ENCODE results near the gene IFIH1. TPM values are rescaled to one million over a fixed set of nuclear protein-coding genes. Genes with fewer than 3 reads are reported as not detected.

Gene IFIH1
- total RNA-seq, 2 experiments from 2014 or later = 57.3 to 65.5 TPM

GRCh38 chr2:162243715-162244114 is 74.8 kb downstream of the IFIH1 start:
- Mint-ChIP-seq H3K27ac (no peak overlapping the region), H3K4me1 (no peaks in the 10 kb centered on the region), H3K4me3 (no peak overlapping the region), H3K9me3 (no peaks in the 10 kb centered on the region), H3K27me3 (peaks cover 49% of the 10 kb centered on the region), H3K36me3 (ENCODE audit: low read depth) (no peaks in the 10 kb centered on the region)
- DNase-seq = no peak
- CTCF ChIA-PET = no interaction called here
- POLR2A ChIA-PET = no interaction called here

GRCh38 chr2:162243294-162243693 is 75.2 kb downstream of the IFIH1 start, which contains the start of gene FAP:
TSS of gene FAP (minus strand) at chr2:162243445. CDS start at chr2:162243327, 118 bp downstream.
- ChIA-PET POLR2A (no interaction called here), CTCF (no interaction called here)
- Mint-ChIP-seq H3K36me3 (ENCODE audit: low read depth) (no peaks in the 10 kb centered on the region), H3K9me3 (no peaks in the 10 kb centered on the region), H3K27me3 (peaks cover 49% of the 10 kb centered on the region), H3K4me1 (no peaks in the 10 kb centered on the region), H3K4me3 (no peak within 1 kb of the TSS), H3K27ac (no peak within 1 kb of the TSS)
- DNase-seq = no peak

- no peak for DNase-seq
- Mint-ChIP-seq H3K9me3 (no peaks in the 10 kb centered on the region), H3K27ac (no peak overlapping the region), H3K36me3 (ENCODE audit: low read depth) (no peaks in the 10 kb centered on the region), H3K4me3 (no peak overlapping the region), H3K27me3 (peaks cover 43% of the 10 kb centered on the region), H3K4me1 (no peaks in the 10 kb centered on the region)
- ChIA-PET POLR2A (no interaction called here), CTCF (interaction anchor here (0.8 kb wide), 2 partner anchors 39 to 46 kb away, joined by 3 read pairs; no protein-coding TSS in a partner anchor)
These were observed 75.8 kb downstream of the IFIH1 start for GRCh38 chr2:162242586-162243280.

DNA sequence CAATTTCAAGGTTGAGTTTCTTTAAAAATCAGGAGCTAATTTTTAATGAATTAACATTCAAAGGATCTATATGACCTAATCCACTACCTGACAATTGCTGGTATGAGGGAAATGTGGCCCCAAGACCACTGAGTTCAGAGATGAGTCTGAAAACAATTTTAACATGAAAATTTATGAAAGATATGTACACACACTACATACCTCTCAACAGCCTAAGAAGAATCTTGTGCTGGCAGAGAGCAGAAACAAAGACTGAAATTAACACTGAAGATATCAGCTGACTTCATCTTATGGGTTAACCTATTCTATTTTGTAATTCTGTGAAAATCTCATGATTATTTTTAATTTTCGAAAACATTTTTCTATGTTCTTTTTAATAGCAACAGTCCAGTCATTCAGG is 76.9 kb downstream of the IFIH1 start:
- no peaks in the 10 kb centered on the region for H3K4me1 Mint-ChIP-seq
- no peak for DNase-seq
- no peak overlapping the region for H3K4me3 Mint-ChIP-seq
- ChIA-PET POLR2A (no interaction called here), CTCF (interaction anchor here (0.8 to 1.7 kb wide), 3 partner anchors 21 to 48 kb away, joined by 3 to 4 read pairs (median 3); no protein-coding TSS in a partner anchor)
- H3K27ac Mint-ChIP-seq = no peak overlapping the region
- H3K9me3 Mint-ChIP-seq = no peaks in the 10 kb centered on the region
- no peaks in the 10 kb centered on the region for H3K36me3 Mint-ChIP-seq (ENCODE audit: low read depth)
- H3K27me3 Mint-ChIP-seq = peaks cover 41% of the 10 kb centered on the region

DNA sequence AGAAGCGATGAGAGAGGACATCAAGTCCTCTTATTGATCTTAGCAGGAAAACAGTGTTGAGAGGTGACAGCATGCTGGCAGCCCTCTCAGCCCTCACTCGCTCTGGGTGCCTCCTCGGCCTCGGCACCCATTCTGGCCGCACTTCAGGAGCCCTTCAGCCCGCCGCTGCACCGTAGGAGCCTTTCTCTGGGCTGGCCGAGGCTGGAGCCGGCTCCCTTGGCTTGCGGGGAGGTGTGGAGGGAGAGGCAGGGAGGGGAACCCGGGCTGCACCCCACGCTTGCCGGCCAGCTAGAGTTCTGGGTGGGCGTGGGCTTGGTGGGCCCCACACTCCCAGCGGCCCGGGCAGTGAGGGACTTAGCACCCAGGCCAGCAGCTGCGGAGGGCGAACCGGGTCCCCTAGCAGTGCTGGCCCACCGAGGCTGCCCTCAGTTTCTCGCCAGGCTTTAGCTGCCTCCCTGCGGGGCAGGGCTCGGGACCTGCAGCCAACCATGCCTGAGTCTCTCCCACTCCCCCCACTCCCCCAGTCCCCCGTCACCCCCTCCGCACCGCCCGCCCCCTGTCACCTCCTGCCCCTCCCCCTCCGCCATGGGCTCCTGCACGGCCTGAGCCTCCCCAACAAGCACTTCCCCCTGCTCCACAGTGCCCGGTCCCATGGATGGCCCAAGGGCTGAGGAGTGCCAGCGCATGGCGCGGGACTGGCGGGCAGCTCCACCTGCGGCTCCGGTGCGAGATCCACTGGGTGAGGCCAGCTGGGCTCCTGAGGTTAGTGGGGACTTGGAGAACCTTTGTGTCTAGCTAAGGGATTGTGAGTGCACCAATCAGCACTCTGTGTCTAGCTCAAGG is 83.6 kb downstream of the IFIH1 start:
- POLR2A ChIA-PET = no interaction called here
- H3K36me3 Mint-ChIP-seq (ENCODE audit: low read depth) = no peaks in the 10 kb centered on the region
- H3K4me1 Mint-ChIP-seq = no peaks in the 10 kb centered on the region
- DNase-seq = no peak
- no peak overlapping the region for H3K27ac Mint-ChIP-seq
- peaks cover 36% of the 10 kb centered on the region for H3K27me3 Mint-ChIP-seq
- H3K9me3 Mint-ChIP-seq = no peaks in the 10 kb centered on the region
- CTCF ChIA-PET = no interaction called here
- H3K4me3 Mint-ChIP-seq = no peak overlapping the region

- ChIA-PET CTCF (no interaction called here), POLR2A (no interaction called here)
- Mint-ChIP-seq H3K4me1 (no peaks in the 10 kb centered on the region), H3K4me3 (no peak overlapping the region), H3K27ac (no peak overlapping the region), H3K27me3 (peaks cover 35% of the 10 kb centered on the region), H3K36me3 (ENCODE audit: low read depth) (no peaks in the 10 kb centered on the region), H3K9me3 (no peaks in the 10 kb centered on the region)
- DNase-seq = no peak
These were observed 85.3 kb downstream of the IFIH1 start for GRCh38 chr2:162233197-162233596.

GRCh38 chr2:162232671-162233070 is 85.8 kb downstream of the IFIH1 start:
- Mint-ChIP-seq H3K4me1 (no peaks in the 10 kb centered on the region), H3K9me3 (no peaks in the 10 kb centered on the region), H3K4me3 (no peak overlapping the region), H3K27ac (no peak overlapping the region), H3K36me3 (ENCODE audit: low read depth) (no peaks in the 10 kb centered on the region), H3K27me3 (peaks cover 39% of the 10 kb centered on the region)
- no peak for DNase-seq
- ChIA-PET CTCF (interaction anchor here (1.0 kb wide), 1 partner anchor 12 kb away, joined by 3 read pairs; no protein-coding TSS in a partner anchor), POLR2A (no interaction called here)

- Mint-ChIP-seq H3K4me3 (no peak overlapping the region), H3K27me3 (peaks cover 39% of the 10 kb centered on the region), H3K9me3 (no peaks in the 10 kb centered on the region), H3K36me3 (ENCODE audit: low read depth) (no peaks in the 10 kb centered on the region), H3K27ac (no peak overlapping the region), H3K4me1 (no peaks in the 10 kb centered on the region)
- CTCF ChIA-PET = interaction anchor here (1.0 kb wide), 1 partner anchor 11 kb away, joined by 3 read pairs; no protein-coding TSS in a partner anchor
- no peak for DNase-seq
- POLR2A ChIA-PET = no interaction called here
These were observed 86.5 kb downstream of the IFIH1 start for GRCh38 chr2:162232027-162232426.

DNA sequence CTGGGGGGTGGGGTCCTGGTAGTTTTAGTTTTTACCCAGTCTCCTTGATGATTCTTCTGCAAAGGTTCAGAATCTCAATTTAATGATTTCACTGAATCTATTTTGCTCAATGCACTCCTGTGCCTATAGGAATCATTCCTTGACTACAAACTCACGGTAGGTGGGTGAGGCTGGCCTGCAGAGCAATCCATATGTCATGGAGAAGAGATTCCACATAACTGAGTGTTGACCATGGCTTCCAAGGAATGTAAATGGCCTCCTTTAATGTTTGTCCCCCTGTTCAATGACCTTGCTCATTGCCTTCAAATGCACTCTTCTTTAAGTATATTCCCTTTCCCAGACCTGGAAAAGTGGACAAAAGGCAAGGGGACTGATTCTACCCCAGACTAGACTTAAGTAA is 87.7 kb downstream of the IFIH1 start:
- ChIA-PET POLR2A (no interaction called here), CTCF (no interaction called here)
- Mint-ChIP-seq H3K9me3 (no peaks in the 10 kb centered on the region), H3K27me3 (peaks cover 39% of the 10 kb centered on the region), H3K4me3 (no peak overlapping the region), H3K27ac (no peak overlapping the region), H3K4me1 (no peaks in the 10 kb centered on the region), H3K36me3 (ENCODE audit: low read depth) (no peaks in the 10 kb centered on the region)
- no peak for DNase-seq

DNA sequence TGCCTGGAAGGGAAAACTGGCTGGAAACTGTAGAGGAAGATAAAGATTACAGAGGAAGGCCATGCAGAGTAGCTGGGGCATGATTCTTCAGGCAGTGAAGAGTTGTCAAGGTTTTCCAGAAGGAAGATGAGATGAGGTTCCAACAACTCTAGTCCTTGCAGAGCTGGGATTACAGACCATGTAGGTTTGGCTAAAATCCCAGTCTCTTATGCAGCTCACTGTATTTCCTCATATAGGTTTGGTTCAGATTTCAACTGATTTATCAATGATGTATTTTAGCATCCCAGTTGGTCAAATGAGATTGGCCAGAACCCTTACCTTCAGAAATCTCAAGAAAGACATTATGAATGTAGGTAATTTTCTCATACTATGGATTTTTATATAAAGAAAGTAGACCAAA is 91.6 kb downstream of the IFIH1 start:
- DNase-seq = no peak
- ChIA-PET CTCF (no interaction called here), POLR2A (no interaction called here)
- no peaks in the 10 kb centered on the region for H3K9me3 Mint-ChIP-seq
- H3K4me1 Mint-ChIP-seq = no peaks in the 10 kb centered on the region
- H3K27ac Mint-ChIP-seq = no peak overlapping the region
- H3K36me3 Mint-ChIP-seq (ENCODE audit: low read depth) = no peaks in the 10 kb centered on the region
- no peak overlapping the region for H3K4me3 Mint-ChIP-seq
- peaks cover 56% of the 10 kb centered on the region for H3K27me3 Mint-ChIP-seq

DNA sequence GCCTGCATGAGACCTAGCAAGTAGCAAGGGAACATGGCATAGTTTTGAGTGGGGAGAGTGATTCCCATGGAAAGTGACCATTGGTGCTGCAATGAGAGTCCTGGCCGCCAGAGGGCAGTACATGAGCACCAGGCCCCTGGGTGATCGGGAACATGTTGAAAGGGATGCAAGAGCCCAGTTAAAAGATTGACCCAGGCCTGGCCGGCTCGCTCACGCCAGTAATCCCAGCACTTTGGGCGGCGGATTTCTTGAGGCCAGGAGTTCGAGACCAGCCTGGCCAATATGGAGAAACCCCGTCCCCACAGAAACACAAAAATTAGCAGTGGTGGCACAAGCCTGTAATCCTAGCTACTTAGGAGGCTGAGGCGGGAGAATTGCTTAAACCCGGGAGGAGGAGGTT is 97.4 kb downstream of the IFIH1 start:
- no peaks in the 10 kb centered on the region for H3K9me3 Mint-ChIP-seq
- H3K36me3 Mint-ChIP-seq (ENCODE audit: low read depth) = no peaks in the 10 kb centered on the region
- CTCF ChIA-PET = interaction anchor here (0.6 to 1.8 kb wide), 12 partner anchors 11 to 770 kb away, joined by 3 to 6 read pairs (median 4); no protein-coding TSS in a partner anchor
- peak; percentile 59 for DNase-seq
- no peaks in the 10 kb centered on the region for H3K4me1 Mint-ChIP-seq
- H3K27ac Mint-ChIP-seq = no peak overlapping the region
- peaks cover 54% of the 10 kb centered on the region for H3K27me3 Mint-ChIP-seq
- POLR2A ChIA-PET = no interaction called here
- H3K4me3 Mint-ChIP-seq = no peak overlapping the region

DNA sequence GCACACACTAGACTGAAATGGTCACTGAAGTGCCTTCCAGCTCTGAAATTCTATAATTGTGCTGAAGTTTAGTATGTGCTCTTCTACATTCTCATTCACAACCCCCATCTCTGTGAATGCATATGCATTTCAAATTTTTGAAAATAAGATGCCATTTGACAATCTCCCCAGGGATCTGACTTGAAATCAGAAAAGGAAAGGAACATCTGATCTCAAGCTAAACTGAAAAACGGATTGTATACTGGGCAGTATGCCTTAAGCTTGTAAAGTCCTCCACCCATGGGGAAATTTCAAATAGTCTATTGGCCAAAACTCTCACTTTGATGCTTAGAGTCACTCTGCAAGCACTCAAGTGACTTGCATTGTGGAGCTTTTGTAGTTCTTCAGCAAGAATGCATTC is 98.1 kb downstream of the IFIH1 start:
- ChIA-PET POLR2A (interaction anchor here (0.7 kb wide), 1 partner anchor 35 kb away, joined by 3 read pairs; no protein-coding TSS in a partner anchor), CTCF (interaction anchor here (0.6 to 1.8 kb wide), 8 partner anchors 12 to 114 kb away, joined by 3 to 5 read pairs (median 4); no protein-coding TSS in a partner anchor)
- Mint-ChIP-seq H3K9me3 (no peaks in the 10 kb centered on the region), H3K36me3 (ENCODE audit: low read depth) (no peaks in the 10 kb centered on the region), H3K4me3 (no peak overlapping the region), H3K27me3 (peaks cover 51% of the 10 kb centered on the region), H3K4me1 (no peaks in the 10 kb centered on the region), H3K27ac (no peak overlapping the region)
- no peak for DNase-seq

DNA sequence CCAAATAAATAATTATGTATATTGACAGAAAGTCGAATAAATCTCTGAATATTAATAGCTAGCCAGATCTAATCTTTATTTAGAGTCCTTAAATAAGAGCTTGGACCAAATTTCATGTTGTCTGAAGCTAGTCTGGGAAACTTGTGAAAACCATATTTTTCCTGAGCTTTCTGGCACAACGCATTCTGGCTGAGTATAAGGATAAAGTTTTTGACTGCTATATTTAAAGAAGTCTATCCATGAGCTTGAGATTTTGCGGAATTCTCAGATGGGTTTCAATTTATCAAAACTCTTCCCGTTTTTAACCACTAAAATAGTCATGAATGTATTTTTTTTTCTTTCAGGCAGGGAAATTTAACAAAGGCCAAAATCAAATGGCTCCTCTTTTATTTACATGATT is 99.1 kb downstream of the IFIH1 start:
- H3K9me3 Mint-ChIP-seq = no peaks in the 10 kb centered on the region
- H3K4me1 Mint-ChIP-seq = no peaks in the 10 kb centered on the region
- ChIA-PET CTCF (no interaction called here), POLR2A (no interaction called here)
- peaks cover 45% of the 10 kb centered on the region for H3K27me3 Mint-ChIP-seq
- no peaks in the 10 kb centered on the region for H3K36me3 Mint-ChIP-seq (ENCODE audit: low read depth)
- DNase-seq = no peak
- no peak overlapping the region for H3K27ac Mint-ChIP-seq
- H3K4me3 Mint-ChIP-seq = no peak overlapping the region
